ENCODE measurements around the gene OGFR. TPM values are rescaled to one million over a fixed set of nuclear protein-coding genes. Genes with fewer than 3 reads are reported as not detected.

The OGFR gene, protein sequence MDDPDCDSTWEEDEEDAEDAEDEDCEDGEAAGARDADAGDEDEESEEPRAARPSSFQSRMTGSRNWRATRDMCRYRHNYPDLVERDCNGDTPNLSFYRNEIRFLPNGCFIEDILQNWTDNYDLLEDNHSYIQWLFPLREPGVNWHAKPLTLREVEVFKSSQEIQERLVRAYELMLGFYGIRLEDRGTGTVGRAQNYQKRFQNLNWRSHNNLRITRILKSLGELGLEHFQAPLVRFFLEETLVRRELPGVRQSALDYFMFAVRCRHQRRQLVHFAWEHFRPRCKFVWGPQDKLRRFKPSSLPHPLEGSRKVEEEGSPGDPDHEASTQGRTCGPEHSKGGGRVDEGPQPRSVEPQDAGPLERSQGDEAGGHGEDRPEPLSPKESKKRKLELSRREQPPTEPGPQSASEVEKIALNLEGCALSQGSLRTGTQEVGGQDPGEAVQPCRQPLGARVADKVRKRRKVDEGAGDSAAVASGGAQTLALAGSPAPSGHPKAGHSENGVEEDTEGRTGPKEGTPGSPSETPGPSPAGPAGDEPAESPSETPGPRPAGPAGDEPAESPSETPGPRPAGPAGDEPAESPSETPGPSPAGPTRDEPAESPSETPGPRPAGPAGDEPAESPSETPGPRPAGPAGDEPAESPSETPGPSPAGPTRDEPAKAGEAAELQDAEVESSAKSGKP
- 63.2 and 67.4 TPM in 2 replicates for total RNA-seq

DNA sequence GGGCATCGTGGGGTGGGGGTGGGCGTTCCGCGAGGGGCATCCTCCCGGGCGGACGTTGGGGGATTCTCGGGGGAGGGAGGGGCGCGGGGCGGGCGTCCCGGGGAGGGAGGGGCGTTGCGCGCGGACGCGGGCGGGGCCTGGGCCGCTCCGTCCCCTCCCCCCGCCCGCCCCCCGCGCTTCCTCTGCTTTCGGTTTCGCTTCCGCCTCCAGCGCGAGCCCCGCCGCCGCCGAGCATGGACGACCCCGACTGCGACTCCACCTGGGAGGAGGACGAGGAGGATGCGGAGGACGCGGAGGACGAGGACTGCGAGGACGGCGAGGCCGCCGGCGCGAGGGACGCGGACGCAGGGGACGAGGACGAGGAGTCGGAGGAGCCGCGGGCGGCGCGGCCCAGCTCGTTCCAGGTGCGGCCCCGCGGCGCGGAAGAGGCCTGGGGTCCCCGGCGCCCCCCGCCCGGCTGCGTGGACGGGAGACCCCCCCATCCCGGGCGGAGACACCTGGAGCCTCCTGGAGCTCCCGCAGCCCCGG, at the start of gene OGFR:
Gene OGFR, plus strand, starts transcription at position 209 of the 528 bp plus-strand sequence. Its CDS starts 25 bp downstream, at position 234.

DNA sequence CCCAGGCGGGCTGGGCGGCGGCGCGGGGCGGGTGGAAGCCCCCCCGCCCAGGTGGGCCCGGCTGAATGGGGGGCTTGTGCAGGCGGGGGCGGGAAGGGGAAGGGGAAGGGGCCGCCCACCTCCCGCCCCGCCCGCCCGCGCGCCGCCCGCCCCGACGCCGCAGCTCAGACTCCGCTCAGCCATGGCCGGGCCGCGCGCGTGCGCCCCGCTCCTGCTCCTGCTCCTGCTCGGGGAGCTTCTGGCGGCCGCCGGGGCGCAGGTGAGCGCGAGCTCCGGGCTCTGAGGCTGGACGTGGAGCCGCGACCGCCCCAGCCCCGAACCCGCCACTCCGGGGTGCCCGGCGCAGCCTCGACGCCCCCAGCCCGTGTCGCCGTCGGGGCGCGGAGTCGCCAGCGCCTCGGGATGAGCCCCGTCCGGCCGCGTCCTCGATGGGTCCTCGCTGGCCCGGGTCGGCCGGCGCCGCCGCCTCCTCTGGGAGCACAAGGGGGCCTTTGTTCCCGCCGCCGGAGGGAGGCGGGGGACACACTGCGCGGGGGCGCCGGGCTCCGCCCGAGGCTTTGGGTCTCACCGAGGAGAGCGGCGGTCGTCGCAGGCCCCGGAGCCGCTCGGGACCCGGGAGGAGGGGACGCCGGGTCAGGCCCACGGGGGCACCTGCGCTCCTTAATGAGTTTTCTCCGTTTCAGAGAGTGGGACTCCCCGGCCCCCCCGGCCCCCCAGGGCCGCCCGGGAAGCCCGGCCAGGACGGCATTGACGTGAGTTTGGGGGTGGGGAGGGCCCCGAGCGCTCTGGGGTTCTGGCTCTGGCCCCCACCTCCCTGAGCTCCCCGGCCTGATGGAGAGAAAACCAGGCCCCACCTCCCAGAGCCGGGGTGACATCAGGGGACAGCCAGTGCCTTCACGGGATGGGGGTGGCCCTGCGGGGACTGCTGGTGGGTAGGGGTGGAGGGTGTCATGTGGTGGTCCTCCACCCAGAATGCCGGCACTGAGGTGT, 12.5 kb downstream of the OGFR start, which contains the start of gene COL9A3:
Gene COL9A3, plus strand, starts transcription at position 167 of the 990 bp plus-strand sequence. Its CDS starts 15 bp downstream, at position 182.

DNA sequence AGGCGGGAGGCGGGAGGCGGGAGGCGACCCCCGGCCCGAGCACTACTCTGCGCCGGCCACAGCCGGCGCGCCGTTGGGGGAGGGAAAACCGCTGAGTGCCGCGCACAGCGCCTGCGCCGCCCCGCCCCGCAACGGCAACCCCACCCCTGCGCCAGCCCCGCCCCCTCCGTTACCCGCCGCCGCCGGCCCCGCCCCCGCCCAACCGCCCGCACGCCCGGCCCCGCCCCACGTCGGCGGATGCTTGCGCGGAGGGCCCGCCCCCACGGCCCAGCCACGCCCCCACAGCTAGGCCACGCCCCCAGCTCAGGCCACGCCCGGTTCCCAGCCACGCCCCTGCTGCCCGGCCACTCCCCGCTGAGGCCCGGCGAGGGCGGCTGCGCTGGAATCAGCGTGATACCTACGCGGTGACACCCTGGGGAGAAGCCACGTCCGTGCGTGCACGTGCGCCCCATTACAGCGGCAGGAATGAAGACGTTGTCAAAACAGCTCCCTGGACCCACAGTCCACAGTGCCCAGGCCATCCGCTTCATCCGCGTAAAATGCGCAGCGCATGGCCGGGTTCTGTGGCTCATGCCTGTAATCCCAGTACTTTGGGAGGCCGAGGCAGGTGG, 57.2 kb downstream of the OGFR start, which contains the start of gene TCFL5:
Gene TCFL5, minus strand, starts transcription at position 97 of the 611 bp plus-strand sequence. CDS start 152 bp downstream, outside the sequence.

Other genes with a start within 250 kb of the OGFR start
- gene SLCO4A1, start 162.3 kb upstream of the OGFR start, total RNA-seq: 9.5 and 10.4 TPM in 2 replicates
- 0.15 and 0.27 TPM in 2 replicates for gene NTSR1, start 96.0 kb upstream of the OGFR start, total RNA-seq
- gene MRGBP, start 8.4 kb upstream of the OGFR start, total RNA-seq: 19.9 TPM in 2 replicates
- gene COL9A3, start 12.2 kb downstream of the OGFR start, total RNA-seq: 0.79 TPM in 1 of 2 replicates, not detected in the other
- gene TCFL5, start 57.0 kb downstream of the OGFR start, total RNA-seq: 4.3 and 6.3 TPM in 2 replicates
- 31.6 and 31.7 TPM in 2 replicates for gene DIDO1, start 121.7 kb downstream of the OGFR start, total RNA-seq
- 20.7 and 20.8 TPM in 2 replicates for gene GID8, start 133.3 kb downstream of the OGFR start, total RNA-seq
- gene SLC17A9, start 147.9 kb downstream of the OGFR start, total RNA-seq: 12.0 and 13.1 TPM in 2 replicates
- not detected in 2 replicates for gene BHLHE23, start 202.1 kb downstream of the OGFR start, total RNA-seq

Data from mammary microvascular endothelial cell (primary cell).